HG02884 (cell line): ENCODE results near the gene HOXA13.

ENCODE experiments used
- ATAC-seq: cut with Tn5 transposase; IDR thresholded peaks from one replicate; pipeline ENCODE4 v1.9.1; 2021; ENCODE audit warnings: mild to moderate bottlenecking, moderate library complexity; ENCODE audit not compliant: unreplicated experiment

Gene HOXA13

GRCh38 chr7:27149842-27150567, 49.9 kb downstream of the HOXA13 start:
- no peak for ATAC-seq

- ATAC-seq: no peak
These were observed 50.9 kb downstream of the HOXA13 start for GRCh38 chr7:27148756-27149641.

GRCh38 chr7:27148031-27148755, 51.7 kb downstream of the HOXA13 start:
- ATAC-seq: no peak

GRCh38 chr7:27147199-27148030, 52.5 kb downstream of the HOXA13 start, which contains the start of gene HOXA6:
HOXA6 (minus strand) TSS chr7:27147774; CDS start chr7:27147749, 25 bp downstream.
- ATAC-seq: no peak

- ATAC-seq: no peak
These were observed 53.2 kb downstream of the HOXA13 start for GRCh38 chr7:27146491-27147198.

- ATAC-seq: no peak
These were observed 53.9 kb downstream of the HOXA13 start for GRCh38 chr7:27145914-27146412.

- ATAC-seq: no peak
These were observed 54.6 kb downstream of the HOXA13 start for GRCh38 chr7:27145165-27145913.

- no peak for ATAC-seq
These were observed 55.1 kb downstream of the HOXA13 start for GRCh38 chr7:27144781-27145164.
